Measurements from ENCODE around the gene FLOT2.
"Not testable (repeated sequence)": the region's sequence is repeated elsewhere in the genome, so short reads cannot be mapped to it uniquely, and the experiment has no call there.

Gene FLOT2

GRCh38 chr17:28906706-28907438 is 9.3 kb upstream of the FLOT2 start:
- Histone ChIP-seq H3K27me3 (ENCODE audit: control insufficient read depth, insufficient read depth, low read length) (no peaks in the 10 kb centered on the region), H3K4me3 (ENCODE audit: low read depth, low read length) (no peak overlapping the region), H3K36me3 (ENCODE audit: control insufficient read depth, insufficient read depth, low read length) (no peaks in the 10 kb centered on the region), H3K4me1 (no peaks in the 10 kb centered on the region), H3K9me3 (ENCODE audit: control insufficient read depth, low read length) (no peaks in the 10 kb centered on the region), H2AFZ (no peak overlapping the region), H3K9ac (no peak overlapping the region), H3K79me2 (peaks cover 6% of the 10 kb centered on the region), H3K4me2 (ENCODE audit: low read length) (no peak overlapping the region), H3K27ac (no peak overlapping the region)
- no peak for TF ChIP-seq CTCF (IDR thresholded peaks at IDR 0.05)

GRCh38 chr17:28906276-28906675 is 8.7 kb upstream of the FLOT2 start:
- H3K4me3 ChIP-seq (ENCODE audit: low read depth, low read length) = no peak overlapping the region
- no peaks in the 10 kb centered on the region for H3K9me3 ChIP-seq (ENCODE audit: control insufficient read depth, low read length)
- no peak overlapping the region for H3K9ac ChIP-seq
- H3K36me3 ChIP-seq (ENCODE audit: control insufficient read depth, insufficient read depth, low read length) = no peaks in the 10 kb centered on the region
- no peak overlapping the region for H3K4me2 ChIP-seq (ENCODE audit: low read length)
- no peak overlapping the region for H2AFZ ChIP-seq
- no peak overlapping the region for H3K27ac ChIP-seq
- peaks cover 6% of the 10 kb centered on the region for H3K79me2 ChIP-seq
- no peak for TF ChIP-seq CTCF (IDR thresholded peaks at IDR 0.05)
- H3K4me1 ChIP-seq = peaks cover 2% of the 10 kb centered on the region
- no peaks in the 10 kb centered on the region for H3K27me3 ChIP-seq (ENCODE audit: control insufficient read depth, insufficient read depth, low read length)

GRCh38 chr17:28904800-28905199 is 7.3 kb upstream of the FLOT2 start:
- H3K4me1 ChIP-seq = peaks cover 2% of the 10 kb centered on the region
- H3K79me2 ChIP-seq = peaks cover 7% of the 10 kb centered on the region
- no peak overlapping the region for H3K9ac ChIP-seq
- no peak overlapping the region for H3K4me3 ChIP-seq (ENCODE audit: low read depth, low read length)
- H3K36me3 ChIP-seq (ENCODE audit: control insufficient read depth, insufficient read depth, low read length) = no peaks in the 10 kb centered on the region
- no peaks in the 10 kb centered on the region for H3K27me3 ChIP-seq (ENCODE audit: control insufficient read depth, insufficient read depth, low read length)
- H2AFZ ChIP-seq = no peak overlapping the region
- TF ChIP-seq CTCF (IDR thresholded peaks at IDR 0.05) = no peak
- no peak overlapping the region for H3K4me2 ChIP-seq (ENCODE audit: low read length)
- H3K27ac ChIP-seq = no peak overlapping the region
- H3K9me3 ChIP-seq (ENCODE audit: control insufficient read depth, low read length) = no peaks in the 10 kb centered on the region

GRCh38 chr17:28903546-28903841 is 6.0 kb upstream of the FLOT2 start:
- H3K9ac ChIP-seq, H3K4me1 ChIP-seq: not testable (repeated sequence)

GRCh38 chr17:28902819-28903545 is 5.4 kb upstream of the FLOT2 start, which contains the start of gene DHRS13:
TSS of gene DHRS13 (minus strand) at chr17:28903079. CDS start at chr17:28902944, 135 bp downstream.
- Histone ChIP-seq H3K79me2 (peaks cover 7% of the 10 kb centered on the region), H3K4me1 (peaks cover 2% of the 10 kb centered on the region), H3K36me3 (ENCODE audit: control insufficient read depth, insufficient read depth, low read length) (no peaks in the 10 kb centered on the region), H3K27ac (peak within 1 kb of the TSS; percentile 72), H3K4me3 (ENCODE audit: low read depth, low read length) (peak within 1 kb of the TSS; percentile 63), H2AFZ (peak within 1 kb of the TSS; percentile 85), H3K9ac (peak within 1 kb of the TSS; percentile 21), H3K4me2 (ENCODE audit: low read length) (peak within 1 kb of the TSS; percentile 84), H3K27me3 (ENCODE audit: control insufficient read depth, insufficient read depth, low read length) (no peaks in the 10 kb centered on the region), H3K9me3 (ENCODE audit: control insufficient read depth, low read length) (no peaks in the 10 kb centered on the region)
- TF ChIP-seq CTCF (IDR thresholded peaks at IDR 0.05) = peak; percentile 90

More at GRCh38 chr17:28903546-28903841, 6.0 kb upstream of the FLOT2 start:
- H2AFZ ChIP-seq; H3K79me2 ChIP-seq; H3K9me3 ChIP-seq (ENCODE audit: control insufficient read depth, low read length); H3K4me2 ChIP-seq (ENCODE audit: low read length); H3K27me3 ChIP-seq (ENCODE audit: control insufficient read depth, insufficient read depth, low read length); H3K4me3 ChIP-seq (ENCODE audit: low read depth, low read length); H3K27ac ChIP-seq; H3K36me3 ChIP-seq (ENCODE audit: control insufficient read depth, insufficient read depth, low read length): not testable (repeated sequence)

Measured in parathyroid adenoma (tissue), 2 donors.